ENCODE measurements around the gene C2CD4D.

C2CD4D gene

DNA sequence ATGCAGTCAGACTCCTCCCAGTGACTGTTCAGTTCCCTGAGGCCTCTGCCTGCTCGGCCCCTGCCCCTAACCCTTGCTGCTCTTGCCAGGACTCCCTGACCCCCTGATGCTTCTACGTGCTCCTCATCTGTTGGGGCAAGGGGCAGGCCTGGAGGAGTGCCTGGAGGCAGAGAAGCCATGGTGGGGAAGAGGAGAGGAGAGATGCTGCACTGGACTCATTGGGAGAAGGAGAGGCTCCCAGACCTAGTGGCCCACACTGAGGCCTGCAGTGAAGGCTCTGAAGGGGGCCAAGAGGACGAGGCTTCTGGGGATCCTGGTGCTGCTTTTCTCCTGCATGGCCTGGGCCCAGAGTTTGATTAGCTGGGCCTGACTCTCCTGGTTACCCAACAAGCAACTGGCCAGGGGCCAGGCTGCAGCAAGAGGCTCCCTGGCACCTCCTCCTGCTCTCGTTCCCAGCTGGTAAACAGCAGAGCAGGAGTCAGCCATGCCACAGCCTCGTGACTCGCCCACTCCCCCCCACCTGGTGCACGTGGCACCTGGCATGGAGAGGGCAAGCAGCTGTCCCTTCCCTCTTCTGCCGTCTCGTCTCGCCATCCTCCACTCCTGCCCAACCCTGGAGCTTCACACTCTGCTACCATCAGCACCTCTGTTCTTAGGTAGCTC lies 7.2 kb downstream of the C2CD4D start:
- peak; percentile 84 for DNase-seq

DNA sequence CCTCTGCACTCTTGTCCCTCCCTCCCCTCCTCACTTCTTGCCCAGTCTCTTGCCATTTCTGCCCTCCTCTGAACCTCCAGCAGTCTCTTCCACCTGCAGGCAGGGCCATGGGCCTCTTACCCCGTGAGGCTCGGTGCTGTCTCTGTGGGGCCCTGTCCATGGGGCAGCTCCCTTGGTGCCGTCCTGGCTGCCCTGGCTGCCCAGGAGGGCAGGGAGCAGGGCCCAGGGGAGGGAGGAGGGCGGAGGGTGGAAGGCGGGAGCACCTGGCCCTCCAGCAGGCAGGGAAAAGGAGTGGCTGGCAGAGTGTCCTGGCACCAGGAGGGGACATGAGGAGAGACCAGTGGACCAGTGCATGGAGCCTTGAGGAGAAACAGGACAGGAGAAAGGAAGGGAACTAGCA lies 8.0 kb downstream of the C2CD4D start, which contains the start of gene RORC:
RORC (minus strand) TSS at position 198 of the 400 bp plus-strand sequence; CDS start at position 160, 38 bp downstream.
- no peak for DNase-seq

GRCh38 chr1:151831256-151831591 lies 8.4 kb downstream of the C2CD4D start:
- DNase-seq, result no peak

GRCh38 chr1:151830055-151830454 lies 9.6 kb downstream of the C2CD4D start:
- DNase-seq, result no peak

- no peak for DNase-seq
Observed at GRCh38 chr1:151829352-151830046, 10.1 kb downstream of the C2CD4D start.

DNA sequence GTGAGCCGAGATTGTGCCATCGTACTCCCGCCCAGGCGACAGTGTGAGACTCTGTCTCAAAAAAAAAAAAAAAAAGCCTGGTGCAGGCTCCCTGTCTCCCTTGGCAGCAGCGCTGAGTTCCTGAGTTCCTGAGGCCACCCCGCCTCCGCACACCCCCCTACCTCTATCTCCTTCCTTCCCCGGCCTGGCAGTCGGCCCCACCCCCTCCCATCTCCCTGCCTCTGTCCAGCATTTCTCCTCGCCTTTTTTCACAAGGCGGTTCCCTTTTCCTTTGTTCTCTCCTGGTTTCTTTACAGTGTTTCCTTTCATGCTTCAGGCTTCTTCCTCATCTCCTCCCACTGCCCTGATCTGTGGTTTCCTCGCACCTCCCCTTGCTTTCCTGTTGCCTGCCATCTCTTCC lies 10.7 kb downstream of the C2CD4D start:
- no peak for DNase-seq

- no peak for DNase-seq
Observed at GRCh38 chr1:151827853-151828252, 11.8 kb downstream of the C2CD4D start.

- DNase-seq, result no peak
Observed at GRCh38 chr1:151825751-151826660, 13.6 kb downstream of the C2CD4D start.

GRCh38 chr1:151825204-151825603 lies 14.4 kb downstream of the C2CD4D start:
- DNase-seq, result no peak

DNA sequence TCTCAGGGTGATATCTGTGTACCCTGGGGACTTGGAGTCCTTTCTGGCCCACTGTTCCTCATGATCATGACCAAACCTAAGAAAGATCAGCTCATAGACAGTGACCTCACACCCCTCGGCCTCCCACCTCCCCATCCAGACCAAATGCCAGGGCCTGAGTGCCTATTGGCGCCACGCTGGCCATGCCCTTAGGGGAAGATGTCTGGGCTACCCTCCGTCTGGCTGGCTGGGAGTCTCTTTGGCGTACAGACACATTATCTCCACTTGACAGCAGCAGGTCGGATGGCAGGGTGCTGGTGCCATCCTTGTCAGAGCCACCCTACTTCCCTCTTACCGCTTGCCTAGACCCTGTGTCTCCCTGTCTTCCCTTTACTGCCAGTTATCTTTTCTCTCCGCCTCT lies 16.4 kb downstream of the C2CD4D start:
- no peak for DNase-seq

- no peak for DNase-seq
Observed at GRCh38 chr1:151822404-151822803, 17.2 kb downstream of the C2CD4D start.

DNA sequence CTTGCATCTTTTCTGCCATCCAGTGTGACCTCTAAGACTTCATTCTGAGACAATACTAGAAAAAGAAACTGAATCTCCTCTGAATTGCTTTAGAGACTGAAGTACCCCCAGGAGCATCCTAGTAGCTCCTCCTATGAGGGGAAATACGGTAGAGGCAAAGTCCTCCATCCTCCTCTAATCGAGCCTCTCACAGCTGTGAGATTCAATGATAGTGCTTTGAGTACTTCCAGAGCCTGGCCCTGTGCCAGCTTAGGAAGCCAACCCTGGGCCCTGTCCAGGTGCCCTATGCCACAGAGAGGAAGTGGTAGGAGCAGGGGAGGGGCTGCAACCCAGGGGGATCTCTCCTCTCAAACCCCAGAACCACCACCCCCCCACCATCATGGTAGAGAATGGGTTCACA lies 18.7 kb downstream of the C2CD4D start:
- peak; percentile 71 for DNase-seq

- DNase-seq, result no peak
Observed at GRCh38 chr1:151819976-151820623, 19.5 kb downstream of the C2CD4D start.

GRCh38 chr1:151819227-151819835 lies 20.3 kb downstream of the C2CD4D start:
- no peak for DNase-seq

GRCh38 chr1:151817353-151817730 lies 22.3 kb downstream of the C2CD4D start:
- peak; percentile 10 for DNase-seq

DNA sequence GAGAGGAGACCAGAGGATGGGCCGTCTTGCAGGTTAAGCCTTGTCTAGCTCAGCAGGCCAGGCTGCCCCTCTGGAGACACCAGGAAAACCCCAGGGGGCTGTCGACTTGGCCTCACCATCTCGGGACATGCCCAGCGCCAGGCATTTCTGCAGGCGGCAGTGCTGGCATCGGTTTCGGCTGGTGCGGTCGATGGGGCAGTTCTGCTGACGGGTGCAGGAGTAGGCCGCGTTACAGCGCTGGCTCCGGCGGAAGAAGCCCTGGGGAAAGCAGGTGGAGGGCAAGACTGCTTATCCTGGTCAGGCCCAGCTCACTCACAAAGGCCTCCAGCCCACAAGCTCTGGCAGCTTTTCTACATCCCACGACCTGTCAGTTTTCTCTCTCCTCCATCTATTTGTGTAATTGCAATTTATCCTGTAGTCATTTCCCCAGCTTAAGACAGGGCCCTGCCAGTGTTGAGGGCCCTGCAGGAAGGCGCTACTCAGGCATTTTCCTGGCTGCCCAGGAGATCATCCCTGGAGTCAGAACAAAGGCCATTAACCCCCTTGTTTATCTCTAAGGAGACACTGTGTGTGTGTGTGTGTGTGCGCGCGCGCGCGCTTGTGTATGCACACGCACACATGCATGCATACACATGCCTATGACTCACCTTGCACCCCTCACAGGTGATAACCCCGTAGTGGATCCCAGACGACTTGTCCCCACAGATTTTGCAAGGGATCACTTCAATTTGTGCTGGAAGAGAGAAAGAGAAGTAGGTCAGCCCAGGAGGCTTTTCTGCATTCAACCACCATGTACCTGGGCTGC lies 22.9 kb downstream of the C2CD4D start:
- no peak for DNase-seq

DNA sequence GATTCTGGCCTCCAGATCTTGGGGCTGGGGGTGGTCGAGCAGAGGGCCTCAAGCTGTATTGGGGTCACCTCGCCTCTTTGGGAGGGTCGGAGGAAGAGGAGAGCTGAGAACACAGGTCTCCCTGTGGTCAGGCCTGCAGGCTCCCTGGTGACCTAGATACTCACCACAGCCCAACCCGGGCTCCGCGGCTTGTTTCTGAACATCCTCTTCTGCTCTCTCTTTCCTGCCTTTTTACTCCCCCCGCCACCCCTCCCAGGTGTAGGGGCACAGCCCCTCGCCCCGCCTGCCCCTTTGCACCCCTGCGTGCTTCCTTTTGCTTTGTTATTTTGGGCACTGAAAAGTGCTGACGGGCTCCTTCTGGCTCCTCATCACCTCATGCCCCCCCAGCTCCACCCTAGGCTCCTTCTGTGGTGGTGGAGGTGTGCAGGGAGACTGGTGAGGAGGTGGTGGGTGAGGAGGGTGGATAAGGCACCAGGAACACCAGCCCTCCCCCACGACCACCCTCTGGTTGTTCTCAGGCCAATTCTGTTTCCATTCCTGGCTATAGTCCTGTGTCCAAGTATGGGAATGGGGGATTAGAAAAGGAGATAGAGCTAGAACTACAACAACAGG lies 23.8 kb downstream of the C2CD4D start:
- DNase-seq, result no peak

- no peak for DNase-seq
Observed at GRCh38 chr1:151814971-151815545, 24.6 kb downstream of the C2CD4D start.

DNA sequence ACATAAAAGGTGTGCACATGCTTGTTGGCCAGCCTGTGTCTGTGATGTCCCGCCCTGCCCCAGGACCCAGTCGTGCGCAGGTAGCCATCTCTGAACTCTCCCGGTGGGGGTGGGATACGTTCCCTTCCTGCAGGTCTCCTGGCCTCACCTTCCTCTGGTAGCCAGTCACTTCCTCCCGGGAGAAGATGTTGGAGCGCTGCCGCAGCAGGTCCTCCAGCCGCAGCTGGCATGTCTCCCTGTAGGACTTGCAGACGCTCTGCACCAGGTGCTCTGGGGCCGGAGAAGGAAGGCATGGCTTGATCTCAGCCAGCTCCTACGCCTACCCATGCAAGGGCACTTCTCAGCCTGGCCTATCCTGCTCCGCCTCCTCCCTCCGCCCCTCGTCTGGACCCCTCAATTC lies 25.2 kb downstream of the C2CD4D start:
- no peak for DNase-seq

DNA sequence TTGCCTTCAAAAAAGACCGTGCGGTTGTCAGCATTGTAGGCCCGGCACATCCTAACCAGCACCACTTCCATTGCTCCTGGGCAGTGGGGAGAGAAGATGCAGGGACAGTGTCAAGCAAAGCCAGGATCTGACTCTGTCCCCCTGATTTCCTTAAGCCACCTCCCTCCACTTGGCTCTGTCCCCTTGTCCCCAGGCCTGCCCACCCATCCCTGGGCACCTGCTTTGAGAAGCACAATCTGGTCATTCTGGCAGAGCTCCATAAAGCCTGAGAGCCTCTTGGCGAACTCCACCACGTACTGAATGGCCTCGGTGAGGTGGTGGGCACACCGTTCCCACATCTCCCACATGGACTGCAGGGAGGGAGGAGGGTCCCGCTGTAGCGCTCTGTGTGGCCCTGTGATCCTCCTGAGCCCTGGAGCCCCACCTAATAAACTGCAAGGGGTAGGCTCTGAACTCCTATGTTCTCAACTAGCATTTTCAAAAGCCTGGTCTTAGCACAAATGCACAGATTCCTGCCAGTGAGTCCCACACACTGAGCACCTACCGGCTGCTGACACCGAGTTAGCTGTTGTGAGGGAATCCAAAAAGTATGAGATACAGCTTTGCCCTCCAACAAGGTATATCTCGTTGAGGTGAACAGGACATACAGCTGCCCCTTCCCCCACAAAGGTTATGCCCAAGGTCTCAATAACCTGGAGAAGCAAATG lies 26.2 kb downstream of the C2CD4D start:
- DNase-seq, result no peak

All from NCI-H345 (cell line).